Endothelial cell of umbilical vein (primary cell): ENCODE data around the gene ATP8B3. TPM values are rescaled to one million over a fixed set of nuclear protein-coding genes. Genes with fewer than 3 reads are reported as not detected.

Source experiments
- BruUV-seq: library from RNA; stranded (reverse); fragments of 400-500 nt; replicated peaks from 2 replicates; lab custom pipeline; 2021; lab: Mats Ljungman, UMichigan
- CTCF ChIA-PET: fragments of 300-600, 350-600 bp; sonication (Branson Sonifier 250); formaldehyde crosslinking; loops from one replicate; lab custom pipeline; 2021; ENCODE audit warnings: antibody characterized with exemption, inconsistent platforms; lab: Charles Lee
- POLR2A ChIA-PET: fragments of 300-600, 350-600 bp; sonication (Branson Sonifier 250); formaldehyde crosslinking; loops from one replicate; lab custom pipeline; 2021; ENCODE audit warnings: antibody characterized with exemption, inconsistent platforms; lab: Charles Lee
- DNase-seq: peaks from one replicate; pipeline ENCODE4 v3.0.0-alpha.2; 2011; ENCODE audit warnings: low read depth, low spot score
- FAIRE-seq: peaks from 2 replicates; lab custom pipeline; 2011; peaks lifted over from hg19 to GRCh38; lab: Jason Lieb, UNC
- H2AFZ ChIP-seq: 2 replicates; pipeline ENCODE4 v1.6.0; 2012; ENCODE audit warnings: low read depth, low read length, control low read depth, inconsistent platforms
- H3K27ac ChIP-seq: 2 replicates; pipeline ENCODE4 v1.5.1; 2011; ENCODE audit warnings: low read depth, mild to moderate bottlenecking, control low read depth, low read length, moderate library complexity; ENCODE audit not compliant: insufficient read depth
- H3K27me3 ChIP-seq, 2 experiments: 2 replicates each; pipeline versions ENCODE4 v1.6.0 to v1.6.1; 2011; ENCODE audit warnings: low read length in 2 of 2, mixed read lengths in 1 of 2; ENCODE audit not compliant: control insufficient read depth in 2 of 2, insufficient read depth in 2 of 2
- H3K36me3 ChIP-seq, 2 experiments: 2 replicates in 1 of 2; 3 replicates in 1 of 2; pipeline ENCODE4 v1.5.1; 2011; ENCODE audit warnings: low read length in 2 of 2, mild to moderate bottlenecking in 1 of 2, moderate library complexity in 1 of 2; ENCODE audit not compliant: control insufficient read depth in 2 of 2, insufficient read depth in 2 of 2; ENCODE audit errors: extremely low read depth in 1 of 2
- H3K4me1 ChIP-seq: 3 replicates; pipeline ENCODE4 v1.5.1; 2011; ENCODE audit warnings: mild to moderate bottlenecking, low read length; ENCODE audit not compliant: control insufficient read depth, insufficient read depth; ENCODE audit errors: extremely low read depth
- H3K4me2 ChIP-seq: 2 replicates; pipeline ENCODE4 v1.6.1; 2011; ENCODE audit warnings: low read length, control low read depth, mixed read lengths; ENCODE audit not compliant: insufficient read depth
- H3K4me3 ChIP-seq, 3 experiments: fragments of 200-600 bp in 1 of 3; sonication (generic), shearing (Covaris generic) in 1 of 3; replicated peaks in 1 of 3; 2 replicates each; pipeline ENCODE4 v1.5.1; 2011 to 2016; ENCODE audit warnings: control low read depth in 3 of 3, low read length in 3 of 3, mild to moderate bottlenecking in 2 of 3, inconsistent platforms in 1 of 3, low read depth in 1 of 3, moderate library complexity in 1 of 3; ENCODE audit not compliant: insufficient read depth in 1 of 3
- H3K79me2 ChIP-seq: 2 replicates; pipeline ENCODE4 v1.6.0; 2012; ENCODE audit warnings: low read length, inconsistent platforms; ENCODE audit not compliant: control insufficient read depth, insufficient read depth
- H3K9ac ChIP-seq: replicated peaks from 2 replicates; pipeline ENCODE3; 2011; ENCODE audit warnings: low read length, control low read depth; ENCODE audit not compliant: insufficient read depth; ENCODE audit errors: extremely low read depth
- H3K9me1 ChIP-seq: replicated peaks from 3 replicates; pipeline ENCODE4 v1.6.0; 2011; ENCODE audit warnings: mild to moderate bottlenecking, low read length; ENCODE audit not compliant: control insufficient read depth, insufficient read depth; ENCODE audit errors: extremely low read depth
- H3K9me3 ChIP-seq: replicated peaks from 2 replicates; pipeline ENCODE4 v1.5.1; 2012; ENCODE audit warnings: low read length, inconsistent platforms; ENCODE audit not compliant: control insufficient read depth, insufficient read depth
- H4K20me1 ChIP-seq: replicated peaks from 2 replicates; pipeline ENCODE3; 2011; ENCODE audit warnings: mild to moderate bottlenecking, low read length; ENCODE audit not compliant: control insufficient read depth, insufficient read depth; ENCODE audit errors: extremely low read depth
- CTCF ChIP-seq, 2 donors: IDR thresholded peaks; 1 replicate in 1 of 2; 2 replicates in 1 of 2; pipeline ENCODE4 v1.5.1; 2011; ENCODE audit warnings: low read length in 2 of 2, mild to moderate bottlenecking in 2 of 2, moderate library complexity in 2 of 2, control low read depth in 1 of 2, inconsistent platforms in 1 of 2, low read depth in 1 of 2; ENCODE audit not compliant: insufficient read depth in 1 of 2; ENCODE audit errors: extremely low read depth in 1 of 2
- EZH2 ChIP-seq: IDR thresholded peaks from 2 replicates; pipeline ENCODE4 v1.6.1; 2012; ENCODE audit warnings: borderline replicate concordance, low read depth, mild to moderate bottlenecking, moderate library complexity, low read length, inconsistent platforms; ENCODE audit not compliant: severe bottlenecking
- FOS ChIP-seq: IDR thresholded peaks from 2 replicates; pipeline ENCODE4 v1.6.1; 2011; ENCODE audit warnings: mild to moderate bottlenecking, low read length, moderate library complexity, borderline replicate concordance; ENCODE audit not compliant: insufficient read depth
- GATA2 ChIP-seq: IDR thresholded peaks from 2 replicates; pipeline ENCODE4 v1.7.0; 2011; ENCODE audit warnings: low read depth, mild to moderate bottlenecking, moderate library complexity, mixed read lengths, low read length; ENCODE audit not compliant: insufficient read length, insufficient read depth
- JUN ChIP-seq: IDR thresholded peaks from 2 replicates; pipeline ENCODE4 v1.6.1; 2011; ENCODE audit warnings: borderline replicate concordance, low read depth; ENCODE audit not compliant: insufficient read length, insufficient read depth
- MYC ChIP-seq: IDR thresholded peaks from one replicate; pipeline ENCODE4 v1.6.1; 2011; ENCODE audit warnings: mild to moderate bottlenecking, low read depth, low read length
- POLR2A ChIP-seq: IDR thresholded peaks from 2 replicates; pipeline ENCODE4 v1.6.1; 2012; ENCODE audit warnings: low read depth, mild to moderate bottlenecking, control low read depth, low read length
- POLR2AphosphoS5 ChIP-seq: IDR thresholded peaks from 2 replicates; pipeline ENCODE4 v1.6.1; 2012; ENCODE audit warnings: low read depth, mild to moderate bottlenecking, control low read depth, low read length, moderate library complexity; ENCODE audit not compliant: insufficient read depth
- dilution Hi-C: fragments of 300-500 bp; cut with MboI; formaldehyde crosslinking; loops from one replicate; pipeline ENCODE4 v1.15.0; 2019; ENCODE audit warnings: low sequenced_read_pairs; ENCODE audit not compliant: extremely low pct_ligation_motif_present
- intact Hi-C: fragments of 100-400 bp; cut with micrococcal nuclease; formaldehyde crosslinking; loops from one replicate; pipeline ENCODE4 v1.10.0; 2022
- polyA plus RNA-seq, 4 experiments: library from polyadenylated mRNA; depleted of rRNA in 3 of 4; stranded (reverse) in 3 of 4; unstranded in 1 of 4; fragments of >200 nt; gene quantifications; 2 replicates each; pipeline versions ENCODE4 v1.2.1 to v1.2.3, GENCODE V29; 2011 to 2012; ENCODE audit warnings: missing spikeins in 1 of 4
- total RNA-seq: library from RNA; stranded (reverse); gene quantifications from 2 replicates; pipeline ENCODE4 v1.2.3, GENCODE V29; 2021
- TF ChIP-seq, protein P1 (sequence below): IDR thresholded peaks from 2 replicates; pipeline ENCODE4 v1.6.1; 2011; ENCODE audit not compliant: insufficient read depth, insufficient read length

ATP8B3 gene
- total and polyA plus RNA-seq, 2 donors (not counting 3 experiments of a cell fraction or from before 2014, with no cell fraction given), result 1.1 to 7.3 TPM

DNA sequence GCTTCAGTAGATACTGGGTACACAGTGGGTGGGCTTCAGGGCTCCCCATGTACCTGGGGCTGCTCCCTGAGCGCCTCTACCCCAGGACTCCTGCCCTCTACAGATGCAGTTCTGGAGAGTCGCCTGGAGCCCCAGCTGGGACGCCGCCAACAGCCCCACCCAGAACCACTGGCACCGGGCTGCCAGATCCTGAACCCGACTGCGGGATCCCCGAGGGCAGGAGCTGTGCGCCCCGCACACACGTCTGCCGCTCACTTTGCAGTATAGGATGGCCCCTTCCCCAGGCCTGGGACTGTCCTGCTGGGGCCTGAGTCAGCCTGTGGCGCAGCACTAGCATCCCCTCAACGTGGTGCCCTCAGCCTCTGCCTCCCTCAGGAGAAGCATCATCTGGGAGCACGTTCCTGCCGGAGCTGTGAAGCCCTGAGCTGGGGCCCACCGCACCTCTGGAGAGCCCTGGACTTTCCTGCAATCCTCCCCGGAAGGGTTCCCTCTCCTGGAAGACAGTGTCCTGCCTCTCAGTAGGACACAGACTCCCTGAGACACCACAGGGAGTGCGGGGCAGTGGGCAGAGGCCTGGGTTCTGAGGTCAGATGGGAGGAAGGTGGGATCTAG is 32.5 kb upstream of the ATP8B3 start:
- Histone ChIP-seq H3K4me2 (no peak overlapping the region), H3K9ac (no peak overlapping the region), H2AFZ (no peak overlapping the region), H3K27me3 (no peaks in the 10 kb centered on the region), H3K4me1 (peaks cover 25% of the 10 kb centered on the region), H4K20me1 (no peaks in the 10 kb centered on the region), H3K9me1 (no peaks in the 10 kb centered on the region), H3K9me3 (no peaks in the 10 kb centered on the region), H3K27ac (no peak overlapping the region), H3K36me3 (peaks cover 0 to 2% of the 10 kb centered on the region in 2 experiments), H3K79me2 (peaks cover 82% of the 10 kb centered on the region), H3K4me3 (no peak overlapping the region)
- dilution Hi-C loops (no loop called here), intact Hi-C loops (no loop called here)
- DNase-seq (no peak), FAIRE-seq (no peak)
- POLR2A ChIA-PET, result no interaction called here
- TF ChIP-seq JUN (no peak), MYC (no peak), EZH2 (no peak), POLR2AphosphoS5 (no peak), FOS (no peak), CTCF (IDR thresholded peaks at IDR 0.05; ENCODE audit: extremely low read depth in 1 of 2, insufficient read depth in 1 of 2, low read depth in 1 of 2, low read length in 2 of 2) (no peak), POLR2A (no peak), GATA2 (no peak)
- TF ChIP-seq, protein P1, sequence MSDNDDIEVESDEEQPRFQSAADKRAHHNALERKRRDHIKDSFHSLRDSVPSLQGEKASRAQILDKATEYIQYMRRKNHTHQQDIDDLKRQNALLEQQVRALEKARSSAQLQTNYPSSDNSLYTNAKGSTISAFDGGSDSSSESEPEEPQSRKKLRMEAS, result no peak
- BruUV-seq, result no TSS peak
- CTCF ChIA-PET, result no interaction called here
